ENCODE results near the gene RAB18.

- TF ChIP-seq POLR2A (IDR thresholded peaks at IDR 0.05) (no peak), CTCF (IDR thresholded peaks at IDR 0.05) (no peak), EP300 (IDR thresholded peaks at IDR 0.05) (no peak)
Observed at GRCh38 chr10:27547047-27547446, 42.9 kb downstream of the RAB18 start.

Data from ovary (tissue), 3 donors.